RPMI7951 (cell line): ENCODE measurements around the gene SPECC1. TPM values are rescaled to one million over a fixed set of nuclear protein-coding genes. Genes with fewer than 3 reads are reported as not detected.
"Not testable (repeated sequence)": the region's sequence is repeated elsewhere in the genome, so short reads cannot be mapped to it uniquely, and the experiment has no call there.

ENCODE experiments used
- DNase-seq: peaks from one replicate; pipeline ENCODE4 v3.0.0-alpha.2; 2012; ENCODE audit warnings: low read depth
- total RNA-seq: library from RNA; depleted of rRNA; stranded (reverse); fragments of >200 nt; shearing (Covaris generic); gene quantifications from 2 replicates; pipeline ENCODE4 v1.2.3, GENCODE V29; 2014

The SPECC1 gene
- total RNA-seq, 1 experiment from 2014 or later = 40.3 TPM

- DNase-seq = no peak
These were observed 1.8 kb downstream of the SPECC1 start for GRCh38 chr17:20010936-20011335.

GRCh38 chr17:20012017-20012536 is 2.9 kb downstream of the SPECC1 start:
- DNase-seq = no peak

GRCh38 chr17:20016475-20016992 is 7.4 kb downstream of the SPECC1 start:
- DNase-seq = not testable (repeated sequence)

GRCh38 chr17:20022701-20023100 is 13.5 kb downstream of the SPECC1 start:
- no peak for DNase-seq

GRCh38 chr17:20026960-20027359 is 17.8 kb downstream of the SPECC1 start:
- no peak for DNase-seq

GRCh38 chr17:20028443-20028842 is 19.3 kb downstream of the SPECC1 start:
- DNase-seq = no peak

- DNase-seq = no peak
These were observed 23.5 kb downstream of the SPECC1 start for GRCh38 chr17:20032636-20033035.

- no peak for DNase-seq
These were observed 24.3 kb downstream of the SPECC1 start for GRCh38 chr17:20033415-20033814.

- DNase-seq = no peak
These were observed 26.3 kb downstream of the SPECC1 start for GRCh38 chr17:20035501-20035900.

GRCh38 chr17:20037286-20037685 is 28.1 kb downstream of the SPECC1 start:
- not testable (repeated sequence) for DNase-seq

GRCh38 chr17:20039037-20039436 is 29.9 kb downstream of the SPECC1 start:
- no peak for DNase-seq

- no peak for DNase-seq
These were observed 31.1 kb downstream of the SPECC1 start for GRCh38 chr17:20040216-20040615.

GRCh38 chr17:20043021-20043420 is 33.9 kb downstream of the SPECC1 start:
- no peak for DNase-seq

- DNase-seq = no peak
These were observed 36.3 kb downstream of the SPECC1 start for GRCh38 chr17:20045476-20045875.

- no peak for DNase-seq
These were observed 37.5 kb downstream of the SPECC1 start for GRCh38 chr17:20046629-20047028.

GRCh38 chr17:20051624-20052023 is 42.5 kb downstream of the SPECC1 start:
- no peak for DNase-seq

GRCh38 chr17:20053361-20053964 is 44.3 kb downstream of the SPECC1 start:
- DNase-seq = no peak

- peak; percentile 26 for DNase-seq
These were observed 50.6 kb downstream of the SPECC1 start for GRCh38 chr17:20059728-20060188.

GRCh38 chr17:20063665-20064648 is 54.8 kb downstream of the SPECC1 start:
- peak; percentile 96 for DNase-seq

GRCh38 chr17:20066253-20066652 is 57.1 kb downstream of the SPECC1 start:
- DNase-seq = peak; percentile 75

GRCh38 chr17:20067711-20068110 is 58.6 kb downstream of the SPECC1 start:
- no peak for DNase-seq

- DNase-seq = no peak
These were observed 59.3 kb downstream of the SPECC1 start for GRCh38 chr17:20068445-20068844.
